ENCODE measurements around the gene SOX10. TPM values are rescaled to one million over a fixed set of nuclear protein-coding genes. Genes with fewer than 3 reads are reported as not detected.

SOX10 gene
- total and polyA plus RNA-seq, 2 donors (not counting 1 experiment from before 2014, with no cell fraction given): not detected

DNA sequence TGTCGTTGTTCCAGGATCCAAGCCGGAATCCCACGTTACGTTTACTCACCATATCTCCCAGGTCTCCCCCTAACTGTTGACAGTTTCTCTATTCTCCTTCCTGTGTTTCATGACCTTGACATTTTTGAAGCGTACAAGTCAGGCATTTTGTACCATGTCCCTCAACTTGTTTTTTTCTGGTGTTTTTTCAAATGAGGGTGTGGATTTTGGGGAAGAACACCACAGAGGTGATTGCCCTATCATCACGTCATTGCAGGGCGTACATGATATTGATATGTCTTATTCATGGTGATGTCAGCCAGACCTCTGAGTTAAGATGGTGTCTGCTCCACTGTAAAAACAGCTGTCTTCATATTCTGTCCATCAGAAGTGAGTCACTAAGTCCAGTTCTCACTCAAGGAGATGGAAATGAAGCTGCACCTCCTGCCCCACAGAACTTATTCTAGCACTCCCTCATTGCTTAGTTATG is 28.3 kb upstream of the SOX10 start:
- Histone ChIP-seq H3K4me3 (ENCODE audit: control extremely low read depth in 1 of 5, extremely low read depth in 1 of 5, insufficient read depth in 1 of 5, low read depth in 2 of 5, low read length in 4 of 5) (no peak overlapping the region), H3K36me3 (replicated peaks in 1 of 2; ENCODE audit: control extremely low read depth in 1 of 2, control insufficient read depth in 1 of 2, extremely low read depth in 1 of 2, insufficient read depth in 2 of 2, low read length in 1 of 2) (no peaks in the 10 kb centered on the region), H3K9me3 (ENCODE audit: control extremely low read depth in 1 of 3, control insufficient read depth in 2 of 3, insufficient read depth in 1 of 3, low read length in 2 of 3) (peaks cover 0 to 3% (median 0%) of the 10 kb centered on the region in 3 donors), H3K4me2 (replicated peaks; ENCODE audit: low read depth, low read length, poor library complexity, severe bottlenecking) (no peak overlapping the region), H2AFZ (ENCODE audit: insufficient read depth, low read depth, low read length, poor library complexity, severe bottlenecking) (no peak overlapping the region), H3K27ac (ENCODE audit: low read length in 2 of 2) (no peak overlapping the region), H3K4me1 (ENCODE audit: control insufficient read depth in 2 of 2, insufficient read depth in 2 of 2, low read length in 2 of 2) (no peaks in the 10 kb centered on the region), H3K9ac (ENCODE audit: low read length) (no peak overlapping the region), H3K27me3 (replicated peaks in 1 of 4; ENCODE audit: control extremely low read depth in 1 of 4, control insufficient read depth in 3 of 4, insufficient read depth in 4 of 4, low read length in 3 of 4) (peaks cover 0 to 3% (median 1%) of the 10 kb centered on the region in 4 experiments), H4K20me1 (ENCODE audit: control insufficient read depth, insufficient read depth, low read length, poor library complexity, severe bottlenecking) (no peaks in the 10 kb centered on the region), H3K79me2 (ENCODE audit: control insufficient read depth, insufficient read depth, low read length) (no peaks in the 10 kb centered on the region)
- TF ChIP-seq EZH2 (IDR thresholded peaks at IDR 0.05; ENCODE audit: borderline replicate concordance, insufficient read depth, low read depth, low read length, poor library complexity, severe bottlenecking): no peak
- TF ChIP-seq, protein P1, sequence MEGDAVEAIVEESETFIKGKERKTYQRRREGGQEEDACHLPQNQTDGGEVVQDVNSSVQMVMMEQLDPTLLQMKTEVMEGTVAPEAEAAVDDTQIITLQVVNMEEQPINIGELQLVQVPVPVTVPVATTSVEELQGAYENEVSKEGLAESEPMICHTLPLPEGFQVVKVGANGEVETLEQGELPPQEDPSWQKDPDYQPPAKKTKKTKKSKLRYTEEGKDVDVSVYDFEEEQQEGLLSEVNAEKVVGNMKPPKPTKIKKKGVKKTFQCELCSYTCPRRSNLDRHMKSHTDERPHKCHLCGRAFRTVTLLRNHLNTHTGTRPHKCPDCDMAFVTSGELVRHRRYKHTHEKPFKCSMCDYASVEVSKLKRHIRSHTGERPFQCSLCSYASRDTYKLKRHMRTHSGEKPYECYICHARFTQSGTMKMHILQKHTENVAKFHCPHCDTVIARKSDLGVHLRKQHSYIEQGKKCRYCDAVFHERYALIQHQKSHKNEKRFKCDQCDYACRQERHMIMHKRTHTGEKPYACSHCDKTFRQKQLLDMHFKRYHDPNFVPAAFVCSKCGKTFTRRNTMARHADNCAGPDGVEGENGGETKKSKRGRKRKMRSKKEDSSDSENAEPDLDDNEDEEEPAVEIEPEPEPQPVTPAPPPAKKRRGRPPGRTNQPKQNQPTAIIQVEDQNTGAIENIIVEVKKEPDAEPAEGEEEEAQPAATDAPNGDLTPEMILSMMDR (IDR thresholded peaks at IDR 0.05): no peak
- DNase-seq (no peak), ATAC-seq (ENCODE audit: low read depth) (no peak)
- Mint-ChIP-seq H3K27me3 (peaks cover 3% of the 10 kb centered on the region), H3K9me3 (ENCODE audit: insufficient read depth) (no peaks in the 10 kb centered on the region), H3K4me1 (no peaks in the 10 kb centered on the region), H3K4me3 (no peak overlapping the region), H3K27ac (no peak overlapping the region)
- 88% methylated on average over 4 of the region's 7 CpGs for WGBS (ENCODE audit: insufficient coverage)
- CTCF ChIA-PET: no interaction called here
- POLR2A ChIA-PET: no interaction called here
- intact Hi-C loops (cut with micrococcal nuclease): no loop called here

DNA sequence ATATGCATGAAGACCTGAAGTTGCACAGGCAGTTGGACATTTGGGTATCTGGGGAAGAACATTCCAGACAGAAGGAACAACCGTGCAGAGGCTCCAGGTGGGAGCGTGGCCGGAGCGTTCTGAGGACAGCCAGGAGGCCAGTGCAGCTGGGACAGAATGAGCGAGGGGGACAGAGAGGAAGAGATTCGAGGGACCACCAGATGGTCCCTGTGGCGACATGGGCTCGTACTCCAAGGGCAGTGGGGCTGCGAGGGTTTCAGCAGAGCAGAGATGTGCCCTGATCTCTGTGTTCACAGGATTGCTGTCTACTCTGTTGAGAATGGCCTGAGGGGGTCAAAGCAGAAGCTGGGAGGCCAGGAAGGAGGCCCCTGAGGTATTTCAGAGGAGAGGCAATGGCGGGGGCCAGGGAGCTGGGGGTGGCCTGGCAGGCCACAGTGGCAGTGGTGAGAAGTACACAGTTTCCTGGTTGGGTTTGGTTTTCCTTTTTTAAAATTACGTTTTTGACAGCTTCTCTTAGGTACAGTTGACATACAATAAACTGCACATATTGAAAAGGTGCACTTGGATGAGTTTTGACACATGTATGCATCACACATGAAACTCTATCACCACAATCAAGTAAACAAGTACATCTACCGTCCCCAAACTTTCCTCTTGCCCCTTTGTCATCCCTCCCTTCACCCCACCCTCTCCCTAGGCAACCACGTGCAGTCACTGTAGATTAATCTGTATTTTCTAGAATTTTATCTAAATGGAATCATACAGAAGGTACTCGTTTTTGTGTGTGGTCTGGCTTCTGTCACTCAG is 24.8 kb upstream of the SOX10 start:
- H3K27me3 ChIP-seq (replicated peaks in 1 of 4; ENCODE audit: control extremely low read depth in 1 of 4, control insufficient read depth in 3 of 4, insufficient read depth in 4 of 4, low read length in 3 of 4): no peaks in the 10 kb centered on the region
- Mint-ChIP-seq H3K4me1 (no peaks in the 10 kb centered on the region), H3K27me3 (no peaks in the 10 kb centered on the region), H3K4me3 (no peak overlapping the region), H3K9me3 (ENCODE audit: insufficient read depth) (no peaks in the 10 kb centered on the region), H3K27ac (no peak overlapping the region)
- TF ChIP-seq, protein P1 (IDR thresholded peaks at IDR 0.05): no peak
- TF ChIP-seq EZH2 (IDR thresholded peaks at IDR 0.05; ENCODE audit: borderline replicate concordance, insufficient read depth, low read depth, low read length, poor library complexity, severe bottlenecking): no peak
- H3K36me3 ChIP-seq (replicated peaks in 1 of 2; ENCODE audit: control extremely low read depth in 1 of 2, control insufficient read depth in 1 of 2, extremely low read depth in 1 of 2, insufficient read depth in 2 of 2, low read length in 1 of 2): no peaks in the 10 kb centered on the region
- WGBS (ENCODE audit: insufficient coverage): 73% methylated on average over 10 of the region's 14 CpGs
- H3K79me2 ChIP-seq (ENCODE audit: control insufficient read depth, insufficient read depth, low read length): no peaks in the 10 kb centered on the region
- H3K4me1 ChIP-seq (ENCODE audit: control insufficient read depth in 2 of 2, insufficient read depth in 2 of 2, low read length in 2 of 2): no peaks in the 10 kb centered on the region
- no peak overlapping the region for H3K4me3 ChIP-seq (ENCODE audit: control extremely low read depth in 1 of 5, extremely low read depth in 1 of 5, insufficient read depth in 1 of 5, low read depth in 2 of 5, low read length in 4 of 5)
- POLR2A ChIA-PET: no interaction called here
- no peak overlapping the region for H3K27ac ChIP-seq (ENCODE audit: low read length in 2 of 2)
- no peak overlapping the region for H3K9ac ChIP-seq (ENCODE audit: low read length)
- peaks cover 0 to under 1% (median 0%) of the 10 kb centered on the region in 3 donors for H3K9me3 ChIP-seq (ENCODE audit: control extremely low read depth in 1 of 3, control insufficient read depth in 2 of 3, insufficient read depth in 1 of 3, low read length in 2 of 3)
- CTCF ChIA-PET: no interaction called here
- DNase-seq: no peak
- no peaks in the 10 kb centered on the region for H4K20me1 ChIP-seq (ENCODE audit: control insufficient read depth, insufficient read depth, low read length, poor library complexity, severe bottlenecking)
- intact Hi-C loops (cut with micrococcal nuclease): no loop called here
- no peak for ATAC-seq (ENCODE audit: low read depth)
- H3K4me2 ChIP-seq (replicated peaks; ENCODE audit: low read depth, low read length, poor library complexity, severe bottlenecking): no peak overlapping the region
- no peak overlapping the region for H2AFZ ChIP-seq (ENCODE audit: insufficient read depth, low read depth, low read length, poor library complexity, severe bottlenecking)
